ENCODE measurements around the gene LIN7C. TPM values are rescaled to one million over a fixed set of nuclear protein-coding genes. Genes with fewer than 3 reads are reported as not detected.
"Not testable (repeated sequence)": the region's sequence is repeated elsewhere in the genome, so short reads cannot be mapped to it uniquely, and the experiment has no call there.

LIN7C gene
- total RNA-seq, 1 donor from 2014 or later = 17.0 TPM

DNA sequence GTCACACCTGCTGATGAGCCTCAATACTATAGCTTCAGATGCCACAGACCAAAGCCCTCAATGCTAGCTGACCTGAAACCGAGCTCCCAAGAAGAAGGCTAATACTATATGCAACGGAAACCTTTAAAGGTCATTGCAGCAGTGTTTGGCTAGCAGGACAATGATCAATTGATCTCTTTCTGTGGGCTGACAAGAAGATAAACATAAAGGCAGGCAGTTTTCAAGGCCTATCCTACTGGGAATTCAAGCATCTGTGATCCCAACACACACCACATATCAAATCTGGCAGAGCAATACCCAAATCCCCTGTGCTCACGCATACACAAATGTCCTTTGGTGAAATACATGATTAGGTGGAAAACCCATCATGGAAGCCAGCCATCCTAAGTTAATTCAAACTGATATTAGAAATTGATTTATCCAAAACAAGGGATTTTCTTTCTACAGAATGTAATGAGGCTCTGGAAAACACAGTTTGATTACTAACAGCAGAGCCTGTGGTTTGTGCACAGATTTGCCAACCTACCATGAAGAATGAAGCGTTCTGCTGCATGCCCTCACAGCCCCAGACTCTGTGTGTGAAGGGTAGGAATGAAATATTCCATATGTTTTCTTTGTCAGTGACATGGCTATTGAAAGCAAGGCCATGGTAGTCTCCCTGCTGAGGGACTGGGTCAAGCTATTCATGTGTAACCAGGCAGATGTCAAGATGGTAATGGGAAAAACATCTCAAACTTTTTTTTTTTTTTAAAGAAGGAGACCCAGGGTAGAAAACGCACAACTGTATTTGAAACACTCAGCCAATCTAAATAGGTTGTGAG, 46.2 kb downstream of the LIN7C start:
- no peak for ATAC-seq

DNA sequence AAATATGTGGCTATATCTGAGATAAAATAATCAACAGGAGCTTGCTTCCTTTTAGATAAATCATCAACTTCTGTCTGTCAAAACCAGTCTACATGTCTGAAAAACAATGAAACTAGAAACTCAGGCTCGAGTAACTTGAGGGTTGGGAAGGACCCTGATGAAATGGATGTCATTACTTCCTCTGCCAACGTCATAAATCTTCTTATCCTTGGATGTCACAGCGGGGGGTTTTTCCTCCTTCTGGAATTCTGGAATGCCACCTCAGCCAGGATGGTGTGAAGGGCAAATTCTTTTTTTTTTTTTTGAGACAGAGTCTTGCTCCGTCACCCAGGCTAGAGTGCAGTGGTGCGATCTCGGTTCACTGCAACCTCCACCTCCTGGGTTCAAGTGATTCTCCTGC, 47.4 kb downstream of the LIN7C start:
- ATAC-seq (no peak), DNase-seq (ENCODE audit: missing footprints) (no peak)
- intact Hi-C loops (cut with DNase I) = no loop called here

More for the DNA sequence above, 46.2 kb downstream of the LIN7C start:
- intact Hi-C loops (cut with DNase I) = loop anchor here (10.0 kb wide), 1 partner anchor 64 kb away; no protein-coding TSS in a partner anchor
- DNase-seq (ENCODE audit: missing footprints) = no peak

DNA sequence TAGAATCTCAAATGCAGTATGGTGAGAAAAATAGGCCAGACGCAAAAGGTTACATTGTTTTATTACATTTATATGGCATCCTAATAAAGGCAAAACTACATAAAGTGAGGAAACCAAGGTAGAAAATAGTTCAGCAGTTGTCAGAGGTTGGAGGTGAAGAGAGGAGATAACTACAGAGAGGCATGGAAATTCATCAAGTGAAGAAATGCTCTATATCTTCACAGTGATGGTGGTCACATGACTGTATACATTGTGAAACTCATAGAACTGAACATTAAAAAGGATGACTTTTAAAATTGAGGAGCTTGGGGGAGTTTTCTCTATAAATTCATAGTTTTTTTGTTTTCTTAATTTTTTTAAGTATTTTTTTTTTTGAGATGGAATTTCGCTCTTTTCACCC, 48.4 kb downstream of the LIN7C start:
- intact Hi-C loops (cut with DNase I) = no loop called here
- ATAC-seq (no peak), DNase-seq (ENCODE audit: missing footprints) (no peak)

DNA sequence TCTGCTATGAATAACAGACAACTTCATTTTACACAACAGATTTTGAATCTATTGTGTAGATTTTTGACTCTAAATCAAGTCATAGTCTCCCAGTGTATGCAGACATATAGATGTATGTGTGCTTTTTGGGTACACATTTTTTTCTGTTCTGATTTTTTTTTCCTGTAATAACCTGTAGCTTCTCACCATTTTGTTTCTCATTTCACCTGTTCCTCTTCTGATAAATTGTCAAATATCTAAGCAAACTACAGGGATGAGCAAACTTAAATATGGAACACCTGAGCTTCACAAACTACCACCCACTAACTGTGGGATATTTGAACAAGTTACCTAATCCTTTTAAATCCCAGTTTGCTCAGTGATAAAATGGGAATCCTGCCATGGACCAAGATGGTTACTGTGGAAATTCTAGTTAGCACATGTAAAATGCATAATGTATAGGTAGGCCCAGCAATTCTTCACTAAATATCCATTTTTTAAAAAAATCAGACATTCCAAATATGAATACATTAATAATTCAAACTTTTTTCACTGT, 49.7 kb downstream of the LIN7C start:
- intact Hi-C loops (cut with DNase I) = no loop called here
- DNase-seq (ENCODE audit: missing footprints) (no peak), ATAC-seq (no peak)

DNA sequence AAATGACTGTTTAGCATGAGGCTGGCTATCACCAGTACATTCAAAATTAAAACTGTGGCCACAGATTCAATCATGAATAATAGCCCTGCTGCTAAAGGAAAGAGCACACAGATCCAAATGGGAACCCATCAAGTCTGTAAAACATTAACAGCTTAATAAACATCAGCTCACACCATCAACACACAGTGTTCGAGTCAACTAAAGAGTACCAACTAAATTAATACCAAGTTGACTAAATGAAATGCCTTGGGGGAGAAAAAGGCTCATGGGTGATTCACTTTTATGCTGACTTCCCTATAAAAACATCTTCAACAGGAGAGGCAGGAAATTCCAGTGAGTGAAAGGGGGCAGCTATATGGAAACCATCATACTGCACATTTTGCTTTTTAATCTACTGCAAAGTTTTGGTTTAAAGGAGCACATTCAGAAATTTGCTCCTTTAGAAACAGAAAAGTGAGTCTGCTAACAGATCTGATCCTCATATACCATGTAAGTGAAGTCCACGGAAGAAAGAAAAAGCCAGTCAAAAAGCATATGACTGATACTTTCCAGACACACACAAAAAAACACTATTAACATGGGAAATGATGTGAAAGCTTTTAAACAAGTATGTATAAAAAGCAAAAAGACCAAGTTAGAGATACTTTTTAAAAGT, 50.3 kb downstream of the LIN7C start:
- ATAC-seq (no peak), DNase-seq (ENCODE audit: missing footprints) (no peak)
- intact Hi-C loops (cut with DNase I) = no loop called here

DNA sequence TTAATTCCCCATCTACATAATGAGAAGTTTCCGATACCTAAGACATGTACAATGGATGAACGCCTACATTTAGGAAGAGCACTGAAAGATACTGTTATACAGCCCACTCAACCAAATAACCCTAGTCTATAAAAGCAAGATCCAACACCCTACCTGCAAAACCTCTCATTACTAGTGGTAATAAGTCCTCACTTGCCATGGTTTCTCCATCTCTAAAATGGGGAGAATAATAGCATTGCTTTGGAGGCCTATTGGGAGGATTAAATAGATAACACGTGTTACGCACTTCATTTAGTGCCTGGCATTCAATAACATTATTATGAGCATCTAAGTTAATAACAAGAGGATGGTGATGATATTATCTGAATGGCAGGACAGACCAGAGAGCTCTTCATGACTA, 50.9 kb downstream of the LIN7C start:
- intact Hi-C loops (cut with DNase I) = no loop called here

DNA sequence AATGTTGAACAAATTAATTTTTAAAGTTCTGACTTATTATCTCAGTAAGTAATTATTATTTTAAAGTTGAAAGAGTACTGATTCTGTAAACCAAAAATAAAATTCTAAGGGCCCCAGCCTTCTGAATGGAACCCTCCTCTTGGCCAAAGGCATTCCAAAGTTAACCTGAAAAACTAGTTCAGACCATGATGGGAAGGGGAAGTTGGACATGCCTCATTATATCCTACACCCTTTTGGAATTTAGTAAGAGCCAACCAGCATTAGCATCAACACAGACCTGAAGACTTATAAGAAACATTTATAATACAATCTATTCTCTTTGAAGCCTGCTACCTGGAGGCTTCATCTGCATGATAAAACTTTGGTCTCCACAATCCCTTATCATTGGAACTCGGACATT, 52.9 kb downstream of the LIN7C start:
- no peak for ATAC-seq
- intact Hi-C loops (cut with DNase I) = no loop called here
- no peak for DNase-seq (ENCODE audit: missing footprints)

More for the DNA sequence above, 50.9 kb downstream of the LIN7C start:
- DNase-seq (ENCODE audit: missing footprints) (no peak), ATAC-seq (no peak)

DNA sequence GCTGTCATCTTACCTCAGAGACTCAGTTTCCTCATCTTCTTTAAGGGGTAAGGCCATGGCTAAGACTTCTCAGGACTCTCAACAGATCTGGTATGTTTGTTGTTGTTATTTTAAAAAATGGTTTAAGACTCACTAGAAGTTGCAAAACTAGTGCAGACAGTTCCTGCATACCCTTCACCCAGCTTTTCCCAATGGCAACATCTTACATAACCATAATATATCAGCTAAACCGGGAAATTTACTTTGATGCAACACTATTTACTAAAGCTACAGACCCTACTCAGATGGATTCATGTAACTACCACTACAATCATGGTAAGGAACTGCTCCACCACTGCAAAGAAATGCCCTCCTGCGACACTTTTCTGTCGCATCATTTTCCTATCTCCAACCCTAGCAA, 54.4 kb downstream of the LIN7C start:
- DNase-seq (ENCODE audit: missing footprints) (no peak), ATAC-seq (peak; percentile 42)
- intact Hi-C loops (cut with DNase I) = no loop called here

DNA sequence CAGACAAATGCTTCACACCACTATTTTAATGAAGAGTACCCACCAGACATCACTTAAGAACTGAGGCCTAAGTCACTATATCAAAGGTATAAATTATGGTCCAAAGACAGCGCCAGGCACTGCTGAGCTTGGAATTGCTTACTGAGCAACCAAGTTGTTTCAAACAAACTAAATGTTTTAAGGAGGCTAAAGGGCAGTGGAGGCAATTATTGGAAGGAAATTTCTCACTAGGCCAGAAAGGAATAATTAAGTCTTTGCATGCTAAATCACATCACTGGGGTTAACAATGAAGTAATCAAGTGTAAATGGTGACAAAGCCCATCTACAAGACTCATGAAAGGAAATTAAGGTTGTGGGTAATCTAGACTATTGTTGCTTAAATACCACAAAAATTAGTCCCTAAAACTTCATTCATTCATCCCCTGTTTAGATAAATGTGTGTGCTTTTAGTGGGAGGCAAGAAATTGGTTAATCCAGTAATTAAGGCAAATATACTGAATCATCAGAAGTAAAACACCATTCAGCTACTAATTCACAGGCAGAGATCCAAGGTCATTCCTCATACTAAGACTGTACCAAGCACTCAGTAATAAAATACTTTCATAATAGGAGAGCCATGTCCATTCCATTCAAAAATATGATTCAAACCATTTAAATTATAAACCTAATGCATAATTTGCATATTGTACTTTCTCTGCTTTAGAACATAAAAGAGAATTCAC, 55.2 kb downstream of the LIN7C start:
- intact Hi-C loops (cut with DNase I) = no loop called here
- peak; percentile 73 for ATAC-seq
- no peak for DNase-seq (ENCODE audit: missing footprints)

DNA sequence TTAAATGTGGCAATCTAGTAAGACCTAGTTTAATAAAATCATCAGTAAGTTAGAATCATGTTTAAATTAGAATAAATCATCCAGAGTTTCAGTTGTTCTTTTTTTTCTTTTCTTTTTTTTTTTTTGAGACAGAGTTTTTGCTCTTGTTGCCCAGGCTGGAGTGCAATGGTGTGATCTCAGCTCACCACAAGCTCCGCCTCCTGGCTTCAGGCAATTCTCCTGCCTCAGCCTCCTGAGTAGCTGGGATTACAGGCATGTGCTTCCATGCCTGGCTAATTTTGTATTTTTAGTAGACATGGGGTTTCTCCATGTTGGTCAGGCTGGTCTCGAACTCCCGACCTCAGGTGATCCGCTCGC, 58.4 kb downstream of the LIN7C start:
- DNase-seq (ENCODE audit: missing footprints); ATAC-seq; intact Hi-C loops (cut with DNase I): not testable (repeated sequence)

DNA sequence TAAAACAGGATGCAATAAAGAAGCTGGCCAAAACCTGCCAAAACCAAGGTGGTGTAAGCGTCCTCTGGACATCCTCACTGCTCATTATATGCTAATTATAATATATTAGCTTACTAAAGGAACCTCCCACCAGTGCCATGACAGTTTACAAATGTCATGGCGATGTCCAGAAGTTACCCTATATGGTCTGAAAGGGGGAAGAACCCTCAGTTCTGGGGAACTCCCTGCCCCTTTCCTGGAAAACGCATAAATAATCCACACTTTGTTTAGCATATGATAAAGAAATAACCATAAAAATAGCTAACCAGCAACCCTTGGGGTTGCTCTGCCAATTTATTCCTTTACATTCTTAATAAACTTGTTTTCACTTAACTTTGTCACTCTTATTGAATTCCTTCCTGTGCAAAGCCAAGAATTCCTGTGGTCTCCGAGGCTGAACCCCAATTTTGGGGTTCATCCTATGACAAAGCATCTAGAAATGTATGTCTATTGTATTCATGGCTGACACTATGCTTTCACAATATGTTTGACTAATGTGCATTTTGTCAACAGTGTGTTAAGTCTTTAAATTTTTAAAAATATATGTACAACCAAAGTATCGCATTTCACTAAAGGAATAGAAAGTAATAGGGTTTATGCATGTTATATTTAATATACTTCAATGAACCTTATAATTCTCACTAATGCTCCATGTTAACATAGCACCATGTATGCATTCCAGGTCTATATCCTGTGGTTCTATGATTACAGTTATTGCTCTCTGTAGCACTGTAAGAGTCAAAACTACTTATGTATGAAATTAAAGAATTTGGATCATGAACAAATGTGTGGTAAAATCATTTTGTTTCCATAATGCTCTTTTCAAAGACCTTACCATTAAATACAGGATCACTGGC, 59.0 kb downstream of the LIN7C start:
- DNase-seq (ENCODE audit: missing footprints) (no peak), ATAC-seq (no peak)
- intact Hi-C loops (cut with DNase I) = no loop called here

DNA sequence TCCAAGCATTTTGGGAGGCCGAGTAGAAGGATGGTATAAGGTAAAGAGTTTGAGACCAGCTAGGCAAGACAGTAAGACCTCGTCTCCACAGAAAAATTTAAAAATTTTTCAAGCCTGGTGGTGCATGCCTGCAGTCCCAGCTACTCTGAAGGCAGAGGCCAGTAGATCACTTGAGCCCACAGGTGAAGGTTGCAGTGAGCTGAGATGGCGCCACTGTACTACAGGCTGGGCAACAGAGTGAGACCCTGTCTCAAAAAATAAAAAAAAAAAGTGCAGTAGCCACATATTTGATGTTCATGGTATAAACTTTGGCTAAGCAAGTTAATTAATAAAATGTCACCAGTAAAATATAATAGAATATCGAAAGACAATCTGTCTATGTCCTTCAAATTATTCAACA, 60.9 kb downstream of the LIN7C start:
- no peak for DNase-seq (ENCODE audit: missing footprints)
- intact Hi-C loops (cut with DNase I) = no loop called here
- no peak for ATAC-seq

DNA sequence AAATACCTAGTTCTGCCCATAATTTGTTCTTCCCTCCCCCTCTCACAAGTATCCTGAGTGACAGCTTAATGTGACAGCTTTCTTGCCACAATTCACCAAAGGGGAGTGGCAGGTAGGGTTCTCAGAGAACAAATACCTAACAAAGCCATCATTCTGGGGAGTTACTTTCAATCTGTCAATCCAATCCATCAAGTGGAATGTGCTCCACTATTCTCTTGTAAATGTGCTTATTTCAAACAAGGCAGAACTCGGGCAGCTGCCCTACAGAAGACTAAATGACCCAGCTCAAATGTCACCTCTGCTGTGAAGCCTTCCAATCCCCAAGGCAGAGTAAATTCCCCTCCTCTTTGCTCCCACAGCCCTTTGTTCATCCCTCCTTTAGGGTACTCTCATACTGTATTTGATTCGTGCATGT, 61.8 kb downstream of the LIN7C start:
- DNase-seq (ENCODE audit: missing footprints) (no peak), ATAC-seq (no peak)
- intact Hi-C loops (cut with DNase I) = no loop called here

Small RNA genes within 50 kb of the gene (microRNA-seq; reads per million reads assigned to microRNA genes)
- not detected for gene MIR8087

Other genes starting within 250 kb of the LIN7C start
- 3.8 TPM for gene CCDC34, start 143.6 kb downstream of the LIN7C start, total RNA-seq
- 32.7 TPM for gene LGR4, start 34.0 kb downstream of the LIN7C start, total RNA-seq
- gene BDNF, start 193.7 kb upstream of the LIN7C start, total RNA-seq = 2.9 TPM

Data from Right ventricle myocardium inferior (tissue), 1 donor.